KG1 (cell line): ENCODE data around the gene HDC.
A peak's percentile ranks its signal among the peaks of the same experiment; 100 is the strongest.

ENCODE experiments used
- DNase-seq: peaks from one replicate; lab custom pipeline; 2025; lab: John Stamatoyannopoulos, UW

The HDC gene, protein sequence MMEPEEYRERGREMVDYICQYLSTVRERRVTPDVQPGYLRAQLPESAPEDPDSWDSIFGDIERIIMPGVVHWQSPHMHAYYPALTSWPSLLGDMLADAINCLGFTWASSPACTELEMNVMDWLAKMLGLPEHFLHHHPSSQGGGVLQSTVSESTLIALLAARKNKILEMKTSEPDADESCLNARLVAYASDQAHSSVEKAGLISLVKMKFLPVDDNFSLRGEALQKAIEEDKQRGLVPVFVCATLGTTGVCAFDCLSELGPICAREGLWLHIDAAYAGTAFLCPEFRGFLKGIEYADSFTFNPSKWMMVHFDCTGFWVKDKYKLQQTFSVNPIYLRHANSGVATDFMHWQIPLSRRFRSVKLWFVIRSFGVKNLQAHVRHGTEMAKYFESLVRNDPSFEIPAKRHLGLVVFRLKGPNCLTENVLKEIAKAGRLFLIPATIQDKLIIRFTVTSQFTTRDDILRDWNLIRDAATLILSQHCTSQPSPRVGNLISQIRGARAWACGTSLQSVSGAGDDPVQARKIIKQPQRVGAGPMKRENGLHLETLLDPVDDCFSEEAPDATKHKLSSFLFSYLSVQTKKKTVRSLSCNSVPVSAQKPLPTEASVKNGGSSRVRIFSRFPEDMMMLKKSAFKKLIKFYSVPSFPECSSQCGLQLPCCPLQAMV

GRCh38 chr15:50265620-50266019 is at the start of gene HDC:
Gene HDC, minus strand, starts transcription at chr15:50265726. Its CDS starts 103 bp downstream, at chr15:50265623.
- no peak for DNase-seq

DNA sequence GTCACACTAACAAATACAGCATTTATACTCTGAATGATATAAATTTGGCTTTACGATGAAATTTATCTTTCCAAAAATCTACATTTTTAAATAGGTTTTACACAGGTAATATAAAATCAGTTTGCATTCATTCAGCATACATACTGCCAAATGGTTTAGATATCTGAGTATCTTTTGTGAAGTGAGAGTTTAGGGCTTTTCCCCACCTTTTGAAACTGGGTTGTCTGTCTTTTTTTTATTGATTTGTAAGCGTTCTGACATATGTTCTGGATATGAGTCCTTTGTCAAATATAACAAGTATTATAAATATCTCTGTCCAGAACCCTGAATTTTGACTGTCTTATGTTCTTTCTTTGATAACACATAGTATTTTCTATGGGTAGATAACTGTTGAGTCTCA is 47.1 kb upstream of the HDC start:
- no peak for DNase-seq

GRCh38 chr15:50307799-50308198 is 42.3 kb upstream of the HDC start:
- no peak for DNase-seq

DNA sequence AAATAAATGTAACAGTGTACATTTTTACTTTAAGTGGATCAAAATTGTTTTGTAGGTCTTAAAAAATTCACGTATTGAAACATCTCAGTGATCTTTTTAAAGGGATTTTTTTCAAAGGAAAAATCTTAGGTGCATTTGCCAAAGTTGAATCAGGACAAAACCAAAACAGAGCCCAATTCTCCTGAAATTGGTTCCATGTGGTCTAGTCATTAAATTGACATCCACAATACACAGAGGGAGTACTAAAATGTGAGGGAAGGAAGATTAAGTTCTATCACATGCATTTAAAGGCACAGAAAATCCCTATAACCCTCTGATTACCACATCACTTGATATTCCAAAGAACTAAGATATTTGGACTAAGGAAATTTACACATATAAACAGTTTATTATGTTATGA is 39.3 kb upstream of the HDC start:
- DNase-seq = no peak

DNA sequence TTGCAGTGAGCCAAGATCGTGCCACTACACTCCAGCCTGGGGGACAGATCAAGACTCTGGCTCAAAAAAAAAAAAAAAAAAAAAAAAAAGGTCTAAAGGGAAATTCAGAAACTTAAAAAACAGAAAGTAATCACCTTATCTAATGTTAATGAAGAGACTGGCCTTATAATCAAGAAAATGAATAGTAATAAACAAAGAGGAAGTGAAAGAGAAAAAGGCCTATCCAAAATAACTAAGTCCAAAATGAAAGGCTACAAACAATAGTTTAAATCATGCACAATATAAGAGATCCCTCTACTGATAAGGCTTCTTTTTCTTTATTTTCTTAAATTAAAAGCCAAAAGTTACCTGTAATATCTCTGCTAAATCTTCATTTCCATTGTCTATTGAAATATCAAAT is 37.1 kb upstream of the HDC start:
- DNase-seq = no peak

DNA sequence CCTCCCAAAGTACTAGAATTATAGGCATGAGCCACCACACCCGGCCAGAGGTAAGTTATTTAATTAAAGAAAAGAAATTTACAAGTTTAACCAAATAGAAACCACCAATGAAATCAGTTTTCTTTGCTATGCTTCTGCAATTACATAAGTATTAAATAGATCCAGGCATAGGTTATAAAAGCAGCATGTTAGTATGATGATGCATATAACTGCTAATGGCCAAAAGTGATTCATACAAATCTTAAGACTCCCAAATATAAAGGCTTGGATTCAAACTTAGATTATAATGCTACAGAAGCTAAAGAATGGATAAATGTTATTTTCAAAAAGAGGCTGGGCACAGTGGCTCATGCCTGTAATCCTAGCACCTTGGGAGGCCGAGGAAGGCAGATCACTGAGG is 32.8 kb upstream of the HDC start:
- DNase-seq = no peak

- no peak for DNase-seq
These were observed 30.4 kb upstream of the HDC start for GRCh38 chr15:50295966-50296365.

DNA sequence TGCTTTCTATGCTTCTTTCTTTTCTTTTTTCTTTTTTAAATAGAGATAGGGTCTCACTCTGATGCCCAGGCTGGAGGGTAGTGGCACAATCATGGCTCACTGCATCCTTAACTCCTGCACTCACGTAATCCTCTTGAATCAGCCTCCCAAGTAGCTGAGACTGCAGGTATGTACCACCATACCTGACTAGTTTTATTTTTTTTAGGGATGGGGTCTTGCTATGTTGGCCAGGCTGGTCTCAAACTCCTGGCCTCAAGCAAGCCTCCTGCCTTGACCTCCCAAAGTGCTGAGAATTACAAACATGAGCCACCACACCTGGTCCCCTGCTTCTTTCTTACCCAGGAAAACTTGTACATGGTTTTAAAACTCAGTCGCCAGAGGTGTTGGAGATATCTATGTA is 24.2 kb upstream of the HDC start:
- no peak for DNase-seq

- no peak for DNase-seq
These were observed 22.0 kb upstream of the HDC start for GRCh38 chr15:50287324-50288116.

- no peak for DNase-seq
These were observed 15.9 kb upstream of the HDC start for GRCh38 chr15:50281427-50281826.

DNA sequence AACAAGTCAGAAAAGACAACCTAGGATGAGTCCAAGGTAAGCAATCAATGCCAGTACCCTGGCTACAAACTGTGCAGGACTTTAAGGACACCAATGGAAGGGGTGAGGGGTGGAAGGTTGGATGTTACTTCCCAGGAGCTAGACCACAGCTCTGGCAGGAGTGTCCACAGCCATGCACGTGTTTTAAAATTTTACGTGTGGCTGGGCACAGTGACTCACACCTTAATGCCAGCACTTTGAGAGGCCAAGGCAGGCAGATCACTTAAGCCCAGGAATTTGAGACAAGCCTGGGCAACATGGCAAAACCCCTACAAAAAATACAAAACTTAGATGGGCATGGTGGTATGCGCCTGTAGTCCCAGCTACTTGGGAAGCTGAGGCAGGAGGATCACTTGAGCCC is 14.7 kb upstream of the HDC start:
- DNase-seq = no peak

GRCh38 chr15:50278496-50278895 is 13.0 kb upstream of the HDC start:
- no peak for DNase-seq

GRCh38 chr15:50277370-50277769 is 11.8 kb upstream of the HDC start:
- no peak for DNase-seq

DNA sequence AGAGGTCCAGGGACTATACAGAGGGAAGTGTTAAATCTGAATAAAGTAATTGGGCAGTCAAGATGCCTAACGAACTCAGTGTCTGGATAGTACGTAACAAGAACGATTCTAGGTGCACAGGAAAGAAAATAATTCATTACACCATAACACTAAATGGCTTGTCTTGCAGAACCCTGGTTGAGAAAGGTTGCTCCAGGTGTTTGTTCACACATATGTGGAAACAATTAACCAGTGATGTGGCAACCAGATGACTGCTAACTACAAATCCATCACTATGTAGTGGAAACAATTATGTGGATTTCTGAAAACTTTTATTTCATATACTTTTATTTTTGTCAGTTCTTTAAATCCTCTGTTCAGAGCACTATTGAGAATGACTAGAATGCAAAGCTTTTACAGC is 10.4 kb upstream of the HDC start:
- DNase-seq = no peak

DNA sequence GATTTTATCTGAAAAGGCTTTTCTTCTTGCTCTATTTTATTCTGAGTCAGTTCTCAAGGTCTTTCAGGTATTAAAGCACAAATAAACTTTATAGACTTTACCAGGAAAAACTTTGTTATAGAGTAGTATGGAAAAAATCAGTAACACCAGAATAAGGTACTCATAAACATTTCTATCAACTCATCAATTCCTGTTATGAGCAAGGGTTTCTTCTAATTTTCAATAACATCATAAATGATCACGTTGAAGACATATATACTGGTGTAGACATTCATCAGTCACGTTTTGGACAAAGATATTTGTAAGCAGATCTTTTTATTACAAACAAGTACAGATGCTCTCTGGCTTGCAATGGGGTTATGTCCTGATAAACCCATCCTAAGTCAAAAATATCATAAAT is 9.6 kb upstream of the HDC start:
- DNase-seq = no peak

DNA sequence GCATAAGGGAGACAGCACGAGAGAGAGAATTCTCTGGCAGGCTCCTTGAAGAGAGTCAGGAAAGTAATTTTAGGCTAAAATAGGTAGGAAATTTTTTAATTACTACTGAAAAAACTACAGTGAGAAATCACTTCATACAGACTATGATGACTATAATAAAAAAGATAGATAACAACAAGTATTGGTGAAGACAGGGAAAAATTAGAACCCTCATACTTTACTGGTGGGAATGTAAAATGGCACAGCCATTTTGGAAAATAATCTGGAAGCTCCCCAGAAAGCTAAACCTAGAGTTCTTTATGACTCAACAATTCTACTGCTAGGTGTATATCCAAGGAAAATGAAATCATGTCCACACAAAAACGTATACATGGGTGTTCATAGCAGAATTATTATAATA is 2.1 kb upstream of the HDC start:
- no peak for DNase-seq

- peak; percentile 23 for DNase-seq
These were observed 3.0 kb downstream of the HDC start for GRCh38 chr15:50262533-50262932.

DNA sequence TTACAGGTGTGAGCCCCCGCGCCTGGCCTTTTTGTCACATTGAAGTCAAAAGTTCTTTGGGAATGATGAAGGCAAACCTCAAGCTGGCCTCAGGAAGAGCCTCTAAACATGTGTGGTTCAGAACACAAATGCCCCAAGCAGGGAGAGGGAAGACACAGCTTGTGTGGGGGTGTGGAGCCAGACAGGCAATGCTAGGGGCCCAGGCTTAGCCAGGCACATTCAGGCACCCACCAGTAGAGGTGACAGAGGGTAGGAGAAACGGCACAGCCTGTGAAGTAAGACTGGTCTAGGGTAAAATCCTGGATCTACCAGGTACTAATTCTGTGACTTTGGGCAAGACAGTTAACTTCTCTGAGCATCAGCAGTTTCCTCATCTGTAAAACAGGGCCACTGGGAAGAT is 3.5 kb downstream of the HDC start:
- no peak for DNase-seq

GRCh38 chr15:50260969-50261496 is 4.5 kb downstream of the HDC start:
- DNase-seq = peak; percentile 39

DNA sequence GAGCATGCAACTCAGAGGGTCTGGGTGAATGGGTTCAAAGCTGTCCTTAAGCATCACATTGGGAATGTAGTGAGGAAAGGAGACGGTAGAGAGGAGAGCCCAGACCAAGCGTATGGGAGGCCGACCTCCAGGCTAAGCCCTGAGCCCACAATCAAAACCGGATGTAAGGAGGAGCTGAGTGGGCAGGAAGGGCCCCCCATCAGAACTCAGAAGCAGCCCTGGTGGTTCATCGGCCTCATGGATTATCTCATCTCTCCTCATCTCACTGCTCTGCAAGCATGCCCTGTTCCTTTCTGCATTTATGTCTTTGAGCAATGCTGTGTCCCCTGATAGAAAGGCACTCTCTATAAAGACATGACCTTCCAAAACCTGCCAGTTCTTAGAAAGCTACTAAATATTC is 6.2 kb downstream of the HDC start:
- no peak for DNase-seq

DNA sequence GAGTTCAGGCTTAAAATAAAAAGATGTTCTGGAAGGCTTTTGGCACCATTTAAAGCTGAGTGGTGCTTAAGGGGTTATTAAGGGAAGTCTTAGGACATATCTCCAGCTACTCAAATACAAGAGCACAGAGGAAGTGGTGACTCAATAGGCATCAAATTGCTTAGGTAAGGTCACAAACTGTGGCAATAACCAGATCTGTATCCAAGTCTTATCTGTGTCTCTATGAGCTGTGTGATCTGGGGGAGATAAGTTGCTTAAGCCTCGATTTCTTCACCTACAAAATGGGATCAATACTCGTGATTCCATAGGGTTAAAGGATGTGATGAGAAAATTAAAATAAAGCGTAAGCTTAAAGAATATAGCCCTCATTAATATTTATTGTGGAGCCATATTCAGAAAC is 7.6 kb downstream of the HDC start:
- DNase-seq = no peak

DNA sequence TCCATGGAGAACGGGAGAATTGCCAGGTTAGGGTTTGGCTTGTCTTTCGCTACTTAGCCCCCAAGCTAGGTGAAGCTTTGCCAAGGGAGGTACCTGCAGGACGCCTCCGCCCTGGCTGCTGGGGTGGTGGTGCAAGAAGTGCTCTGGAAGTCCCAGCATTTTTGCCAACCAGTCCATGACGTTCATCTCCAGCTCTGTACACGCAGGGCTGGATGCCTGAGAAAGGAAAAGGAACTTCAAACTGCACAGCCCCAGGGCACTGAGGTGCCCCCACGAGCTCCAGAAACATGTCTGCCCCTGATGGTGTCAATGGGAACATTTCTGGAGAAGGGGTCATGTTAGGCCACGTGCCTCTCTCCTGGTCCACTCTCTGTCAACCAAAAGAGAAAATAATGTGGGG is 8.2 kb downstream of the HDC start:
- DNase-seq = no peak
